ENCODE data around the gene AKR1C1.
"Not testable (repeated sequence)": the region's sequence is repeated elsewhere in the genome, so short reads cannot be mapped to it uniquely, and the experiment has no call there.

Gene AKR1C1

DNA sequence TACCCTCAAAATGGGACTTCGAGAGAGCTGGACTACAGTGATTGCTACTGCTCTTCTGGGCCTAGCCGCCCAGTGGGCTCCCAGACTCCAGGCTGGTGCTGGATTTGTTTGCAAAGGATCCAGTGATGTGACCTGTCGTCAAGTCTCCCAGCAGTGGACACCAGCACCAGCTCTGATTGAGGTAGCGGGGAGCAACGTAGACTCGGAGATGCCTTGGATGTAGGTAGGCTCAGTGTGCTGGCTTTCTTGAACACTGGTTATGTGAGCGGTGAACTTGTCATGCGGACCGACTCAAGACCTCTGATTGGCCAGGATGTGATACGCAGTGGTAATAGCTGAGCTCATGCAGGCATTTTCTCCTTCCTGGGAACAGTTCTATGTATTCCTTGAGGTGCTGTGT is 21.0 kb downstream of the AKR1C1 start:
- no peak for DNase-seq (ENCODE audit: low read depth)

DNA sequence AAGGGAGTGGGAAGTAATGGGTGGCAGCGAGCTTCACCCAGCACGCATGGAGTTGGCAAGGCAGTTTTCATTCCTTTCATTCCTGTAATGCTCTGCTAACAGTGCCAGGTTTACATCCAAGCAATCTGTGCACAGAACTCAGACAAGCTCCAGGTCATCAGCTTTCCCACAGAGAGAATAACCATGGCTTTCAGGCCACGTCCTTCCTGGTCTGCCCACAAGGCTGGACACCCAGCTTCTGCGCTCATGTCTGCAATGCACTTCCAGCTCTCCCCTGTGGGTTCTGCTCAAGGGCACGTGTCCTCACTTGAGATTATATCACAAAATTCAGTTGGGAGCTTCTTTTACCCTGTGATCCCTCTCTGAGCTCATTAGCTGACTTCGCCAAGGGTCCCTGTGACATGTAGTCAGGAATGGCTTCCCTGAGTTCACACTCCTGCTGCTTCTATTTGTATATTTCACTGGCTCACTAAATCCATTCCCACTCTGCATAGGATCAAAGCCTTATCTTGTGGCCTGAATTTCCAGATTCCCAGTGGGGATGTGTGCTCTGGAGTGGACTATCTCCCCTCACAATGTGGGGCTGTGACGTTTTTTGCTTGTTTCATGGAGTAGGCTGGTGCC is 21.9 kb downstream of the AKR1C1 start:
- no peak for DNase-seq (ENCODE audit: low read depth)

DNA sequence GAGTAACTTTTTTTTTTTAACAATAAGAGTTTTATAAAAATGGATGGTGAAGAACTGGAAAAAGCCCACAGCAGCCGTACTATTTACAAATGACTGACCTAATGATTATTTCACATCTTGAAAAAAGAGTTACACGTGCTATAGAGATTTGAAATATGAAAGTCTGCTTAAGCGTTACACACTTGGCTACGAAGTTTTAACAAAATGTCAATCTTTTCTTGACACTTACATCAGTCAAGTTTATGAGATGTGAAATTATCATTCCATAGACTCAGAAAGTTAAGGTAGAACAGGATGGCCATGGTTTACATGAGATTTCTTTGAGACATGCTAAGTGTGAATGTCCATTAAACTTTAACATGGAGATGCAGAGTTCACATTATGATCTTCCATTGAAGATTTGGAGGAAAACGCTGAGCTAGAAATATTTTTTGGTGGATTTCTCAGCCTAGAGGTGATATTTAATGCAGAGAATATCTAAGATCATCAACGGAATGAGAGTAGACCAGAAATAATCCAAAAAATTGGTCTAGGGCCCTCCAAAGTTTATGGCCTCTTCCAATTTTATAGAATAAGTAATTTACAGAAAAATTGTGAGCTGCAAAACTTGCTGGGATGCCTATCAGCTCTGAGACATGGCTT is 24.9 kb downstream of the AKR1C1 start:
- DNase-seq (ENCODE audit: low read depth): not testable (repeated sequence)

DNA sequence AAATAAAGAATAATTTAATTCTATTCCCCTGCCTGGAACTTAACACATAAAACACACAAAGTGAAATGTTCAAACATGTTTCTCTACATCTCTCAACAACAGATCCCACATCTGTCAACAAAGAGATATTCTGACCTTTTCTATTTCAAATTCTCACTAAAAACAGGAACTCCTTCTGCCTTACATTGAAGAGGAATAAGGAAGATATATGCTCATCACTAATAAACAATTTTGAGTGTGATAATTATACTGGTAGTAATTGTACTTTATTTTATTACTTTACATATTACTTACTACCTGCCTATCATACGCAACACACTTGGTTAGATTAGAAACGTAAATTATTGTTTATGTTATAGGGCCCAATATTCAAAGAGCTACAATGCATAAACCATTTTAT is 27.0 kb downstream of the AKR1C1 start:
- no peak for DNase-seq (ENCODE audit: low read depth)

DNA sequence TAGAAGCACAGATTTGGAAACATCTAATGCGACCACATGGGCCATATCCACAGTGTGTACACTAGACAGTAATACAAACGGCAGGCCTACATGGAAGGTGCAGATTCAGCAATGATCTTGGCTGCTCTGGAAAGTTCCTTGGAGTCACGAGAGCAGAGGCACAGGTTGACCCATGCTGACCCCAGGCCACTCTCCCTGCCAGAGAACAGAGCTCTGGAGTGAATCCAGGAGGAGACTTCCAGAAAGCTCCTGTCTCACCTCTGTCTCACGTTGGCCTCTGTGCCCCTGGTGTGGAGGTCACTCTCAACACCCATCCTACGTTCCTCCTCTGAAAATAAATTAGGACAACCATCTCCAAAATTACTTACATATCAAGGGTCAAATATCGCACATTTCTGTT is 28.2 kb downstream of the AKR1C1 start:
- not testable (repeated sequence) for DNase-seq (ENCODE audit: low read depth)

DNA sequence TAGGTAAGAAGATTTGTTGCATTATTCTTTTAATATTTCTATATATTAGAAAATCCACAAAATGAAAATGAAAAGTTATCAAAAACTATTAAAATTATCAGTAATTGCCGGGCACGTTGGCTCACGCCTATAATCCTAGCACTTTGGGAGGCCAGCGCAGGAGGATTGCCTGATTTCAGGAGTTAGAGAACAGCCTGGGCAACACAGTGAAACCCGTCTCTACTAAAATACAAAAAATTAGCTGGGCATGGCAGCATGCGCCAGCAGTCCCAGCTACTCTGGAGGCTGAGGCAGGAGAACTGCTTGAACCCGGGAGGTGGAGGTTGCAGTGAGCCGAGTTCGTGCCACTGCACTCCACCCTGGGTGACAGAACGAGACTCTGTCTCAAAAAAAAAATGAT is 29.3 kb downstream of the AKR1C1 start:
- DNase-seq (ENCODE audit: low read depth): not testable (repeated sequence)

DNA sequence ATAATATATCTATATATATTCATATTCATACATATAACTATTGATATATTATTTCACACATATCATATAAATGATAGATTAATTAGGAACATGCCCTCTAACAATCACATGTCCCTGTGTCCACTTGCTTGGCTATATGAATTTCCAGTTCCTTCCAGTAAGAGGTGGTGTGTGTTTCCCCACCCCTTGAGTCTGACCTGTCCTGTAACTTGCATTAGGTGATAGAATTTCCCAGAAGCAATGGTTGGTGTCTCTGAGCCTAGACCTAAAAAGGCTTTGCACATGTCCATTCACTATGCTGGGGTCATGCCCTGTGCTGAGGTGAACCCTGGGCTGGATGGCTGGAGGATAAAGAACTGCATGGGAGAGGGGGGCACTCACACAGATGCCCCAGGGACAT is 31.0 kb downstream of the AKR1C1 start:
- DNase-seq (ENCODE audit: low read depth): not testable (repeated sequence)

DNA sequence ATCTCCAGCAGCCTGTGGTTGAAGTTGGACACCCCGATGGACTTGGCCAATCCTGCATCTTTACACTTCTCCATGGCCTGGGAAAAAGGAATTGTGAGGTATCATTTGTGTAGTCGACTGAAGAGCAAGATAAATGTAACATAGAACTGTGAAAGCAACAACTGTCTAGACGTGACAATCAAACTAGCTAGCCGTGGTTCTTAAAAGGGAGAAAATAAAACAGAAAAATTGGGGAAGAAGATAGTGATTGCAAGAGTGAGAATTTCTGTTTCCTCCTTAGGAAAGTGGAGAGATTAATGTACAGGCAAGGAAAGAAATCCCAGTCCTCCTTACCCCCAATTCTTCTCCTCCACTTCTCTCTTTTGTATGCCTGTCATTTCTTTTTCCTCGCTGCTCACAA is 35.5 kb downstream of the AKR1C1 start:
- no peak for DNase-seq (ENCODE audit: low read depth)

DNA sequence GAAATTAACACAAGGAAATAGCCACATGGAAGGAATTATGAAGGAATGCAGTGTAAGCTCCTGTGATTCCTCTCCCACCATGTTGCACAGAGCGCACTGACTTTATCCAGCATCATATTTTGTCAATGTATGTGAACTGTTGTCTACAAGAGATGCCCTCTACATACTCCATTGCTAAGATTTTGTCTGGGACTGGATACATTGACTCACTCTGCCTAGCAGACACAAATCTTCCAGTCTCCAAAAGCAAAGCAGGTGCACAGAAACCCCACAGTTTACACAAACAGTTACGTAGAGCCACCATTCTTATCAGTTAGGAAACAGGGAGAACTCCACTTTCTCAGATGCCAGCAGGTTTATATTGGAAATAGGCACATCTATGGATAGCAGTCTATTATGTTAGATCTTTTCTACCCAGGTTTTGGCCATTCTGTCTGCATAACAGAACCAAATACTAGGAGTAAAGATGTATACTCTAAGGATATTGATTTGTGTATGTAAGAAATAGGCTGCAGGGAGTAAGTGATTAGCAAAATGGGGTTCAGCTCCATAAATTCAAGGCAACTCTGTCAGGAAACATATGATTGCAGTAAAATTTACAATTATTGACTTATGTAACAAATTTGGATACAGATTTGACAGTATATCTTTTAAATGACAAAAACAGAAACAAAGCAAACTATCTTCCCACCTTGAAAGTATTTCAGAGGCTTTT is 39.0 kb downstream of the AKR1C1 start:
- DNase-seq (ENCODE audit: low read depth): no peak

DNA sequence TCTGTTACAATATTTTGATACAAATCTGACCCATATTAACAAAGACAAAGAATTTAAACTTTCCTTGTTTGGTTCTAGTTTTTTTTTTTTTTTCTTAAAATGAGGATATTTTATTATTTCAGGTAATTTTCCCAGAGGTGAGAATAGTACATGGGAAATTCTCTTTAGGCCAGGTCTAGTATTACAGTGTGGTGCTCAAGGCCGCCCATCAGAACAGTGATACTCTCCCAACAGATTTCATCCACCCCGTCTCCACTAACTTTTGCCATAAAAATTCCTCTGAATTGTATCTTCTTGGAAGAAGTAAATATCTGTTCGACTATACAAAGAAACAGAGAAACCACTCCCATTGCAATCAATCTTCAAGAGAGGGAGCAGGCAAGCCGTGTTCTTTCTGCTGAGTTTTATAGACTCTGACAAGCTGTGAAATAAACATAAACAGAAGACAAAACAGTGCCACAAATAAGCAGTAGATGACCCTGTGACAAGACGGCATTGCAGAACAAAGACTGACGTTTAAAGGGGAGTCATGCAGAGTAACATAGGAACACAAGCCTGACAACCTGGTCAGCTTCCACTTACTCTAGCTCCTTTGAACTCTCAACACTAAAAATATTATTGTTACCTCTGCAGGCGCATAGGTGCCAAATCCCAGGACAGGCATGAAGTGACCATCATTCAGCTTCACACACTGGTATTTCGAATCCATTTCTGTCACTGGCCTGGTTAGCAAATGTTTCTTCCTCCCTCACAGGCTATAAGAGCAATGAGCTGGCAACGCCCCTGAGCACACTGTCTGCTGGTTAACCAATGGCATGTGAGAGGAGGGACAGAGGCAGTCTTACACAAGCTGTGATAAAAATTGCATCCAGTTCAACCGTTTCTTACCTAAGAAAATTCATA is 40.2 kb downstream of the AKR1C1 start, which contains the start of gene AKR1C2:
Gene AKR1C2 (minus strand): TSS at position 731 of the 903 bp plus-strand sequence. CDS start 22 bp downstream, at position 709.
- not testable (repeated sequence) for DNase-seq (ENCODE audit: low read depth)

DNA sequence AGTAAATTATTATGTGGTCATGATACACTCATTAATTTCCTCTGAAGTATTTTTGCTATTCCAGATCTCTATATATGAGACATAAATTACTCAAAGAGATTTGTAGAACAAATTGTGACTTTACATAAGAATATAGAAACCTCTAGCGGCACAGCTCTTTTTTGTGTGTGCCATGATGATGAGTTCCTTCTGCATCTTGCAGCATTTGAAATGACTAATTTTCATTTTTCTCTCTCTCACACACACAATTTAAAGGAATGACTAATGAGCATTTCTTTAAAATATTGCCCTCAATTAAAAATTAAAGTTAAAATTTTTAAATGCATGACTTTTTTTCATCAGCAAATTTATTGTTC is 40.8 kb downstream of the AKR1C1 start:
- DNase-seq (ENCODE audit: low read depth): not testable (repeated sequence)

DNA sequence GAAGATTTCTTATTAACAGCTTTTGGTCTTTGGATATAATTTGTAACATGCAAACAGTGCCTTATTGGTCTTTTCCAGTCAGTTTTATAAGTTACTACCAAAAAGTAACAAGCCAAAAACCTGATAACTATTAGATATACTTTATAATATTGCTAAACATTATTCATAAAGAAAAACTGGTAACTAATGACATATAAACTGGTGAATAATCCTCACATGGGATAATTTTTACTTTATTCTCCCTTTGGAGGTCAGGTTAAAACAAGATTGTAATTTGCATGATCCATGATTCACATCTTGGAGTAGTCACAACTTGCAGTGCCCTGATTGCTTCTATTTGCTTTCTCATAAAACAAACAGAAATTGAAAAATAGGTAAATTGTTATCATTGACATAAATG is 41.3 kb downstream of the AKR1C1 start:
- not testable (repeated sequence) for DNase-seq (ENCODE audit: low read depth)

DNA sequence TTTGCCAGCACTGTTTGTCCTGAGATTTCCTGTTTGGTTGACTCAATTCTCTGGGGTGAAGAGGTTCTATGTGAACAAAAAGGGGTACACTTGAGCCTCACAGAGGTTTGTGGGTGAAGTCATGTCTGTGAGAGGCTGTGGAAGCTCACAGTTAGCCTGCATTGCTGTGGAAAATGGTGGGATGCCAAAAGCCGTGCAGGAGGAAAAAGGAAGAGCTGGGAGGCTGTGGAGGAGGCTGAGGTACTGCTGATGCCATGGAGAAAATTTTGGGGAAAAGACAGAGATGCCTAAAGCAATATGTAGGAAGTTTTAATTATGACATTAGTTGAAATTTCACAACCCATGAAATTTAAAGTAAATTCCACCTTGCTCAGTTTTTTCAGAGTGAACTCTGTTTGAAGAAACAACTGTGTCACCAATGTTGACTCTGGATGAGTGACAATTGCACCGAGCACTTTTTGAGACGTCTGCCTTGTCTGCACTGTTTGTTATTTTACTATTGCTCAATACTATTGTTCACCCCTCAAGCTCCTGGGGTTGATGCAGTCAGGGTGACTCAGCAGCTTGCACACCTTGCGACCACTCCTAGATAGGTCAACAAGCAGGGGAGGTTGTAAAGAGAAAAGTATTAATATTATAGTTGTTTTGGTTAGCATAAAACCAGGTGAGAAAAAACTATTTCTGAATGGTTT is 45.8 kb downstream of the AKR1C1 start:
- not testable (repeated sequence) for DNase-seq (ENCODE audit: low read depth)

DNA sequence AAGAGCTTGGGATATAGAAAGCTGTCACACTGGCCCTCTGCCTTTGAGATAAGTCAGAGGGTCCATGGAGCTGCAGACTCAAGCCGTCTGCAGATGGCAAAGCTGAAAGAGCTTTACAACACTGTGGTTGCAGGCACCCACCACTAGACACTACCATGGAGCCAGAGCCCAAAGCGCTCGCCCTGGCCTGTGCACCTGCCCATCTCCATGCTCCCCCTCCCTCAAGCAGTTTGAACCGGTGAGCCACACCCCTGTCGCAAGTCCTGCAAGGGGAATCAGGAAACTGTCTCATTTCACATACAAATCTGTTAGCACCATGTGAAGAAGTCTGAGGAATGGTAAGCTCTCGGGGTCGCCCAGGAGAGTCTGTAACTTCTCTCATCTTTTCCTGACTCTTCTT is 46.8 kb downstream of the AKR1C1 start:
- not testable (repeated sequence) for DNase-seq (ENCODE audit: low read depth)

DNA sequence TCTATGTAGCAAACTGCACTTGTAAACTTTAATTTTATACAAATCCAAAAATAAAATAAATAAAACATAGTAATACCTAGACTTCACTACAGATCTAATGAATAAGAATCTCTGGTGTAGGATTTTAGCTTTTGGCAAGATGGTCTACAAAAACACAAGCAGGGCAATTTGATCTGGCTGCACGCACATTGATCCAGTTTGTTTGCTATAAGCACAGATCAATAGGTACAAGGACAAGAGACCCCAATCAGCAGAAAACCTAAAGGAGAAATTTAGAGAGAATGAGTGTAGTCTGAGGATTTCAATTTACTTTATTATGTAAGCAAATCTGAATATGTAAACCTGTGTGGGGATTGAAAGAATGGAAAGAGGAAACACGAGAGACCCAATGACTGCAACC is 48.2 kb downstream of the AKR1C1 start:
- DNase-seq (ENCODE audit: low read depth): not testable (repeated sequence)

DNA sequence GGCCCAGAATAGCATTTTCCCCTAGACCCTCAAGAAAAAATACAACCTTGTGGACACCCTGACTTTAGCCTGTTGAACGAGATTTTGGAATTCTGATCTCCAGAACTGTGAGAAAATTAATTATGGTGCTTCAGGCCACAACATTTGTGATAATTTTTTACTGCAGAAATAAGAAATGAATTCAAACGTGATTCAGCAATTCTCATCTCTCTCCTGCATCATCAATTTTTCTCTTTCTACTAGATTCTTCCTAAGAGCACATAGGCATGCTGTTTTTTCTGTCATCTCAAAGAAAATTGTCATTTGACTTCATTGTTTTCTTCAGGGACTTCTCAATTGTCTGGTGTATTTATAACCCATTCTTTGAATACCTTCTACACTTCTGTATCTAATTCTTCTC is 49.4 kb downstream of the AKR1C1 start:
- DNase-seq (ENCODE audit: low read depth): no peak

DNA sequence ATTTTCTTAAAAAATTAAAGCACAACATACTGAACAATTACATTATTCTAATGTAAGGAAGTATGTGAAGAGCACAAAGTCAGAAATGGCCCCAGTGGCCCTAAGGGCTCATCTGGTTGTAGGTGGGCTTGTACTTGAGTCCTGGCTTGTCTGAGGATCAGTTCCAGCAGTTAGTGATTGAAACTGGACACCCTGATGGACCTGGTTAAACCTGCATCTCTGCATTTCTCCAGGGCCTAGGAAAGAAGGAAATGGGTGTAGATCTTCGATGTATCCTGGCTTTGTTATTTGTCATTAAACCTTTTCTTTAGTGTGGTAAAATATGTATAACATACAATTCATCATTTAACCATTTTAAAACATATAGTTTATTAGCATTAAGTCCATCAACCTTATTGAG is 50.2 kb downstream of the AKR1C1 start:
- no peak for DNase-seq (ENCODE audit: low read depth)

DNA sequence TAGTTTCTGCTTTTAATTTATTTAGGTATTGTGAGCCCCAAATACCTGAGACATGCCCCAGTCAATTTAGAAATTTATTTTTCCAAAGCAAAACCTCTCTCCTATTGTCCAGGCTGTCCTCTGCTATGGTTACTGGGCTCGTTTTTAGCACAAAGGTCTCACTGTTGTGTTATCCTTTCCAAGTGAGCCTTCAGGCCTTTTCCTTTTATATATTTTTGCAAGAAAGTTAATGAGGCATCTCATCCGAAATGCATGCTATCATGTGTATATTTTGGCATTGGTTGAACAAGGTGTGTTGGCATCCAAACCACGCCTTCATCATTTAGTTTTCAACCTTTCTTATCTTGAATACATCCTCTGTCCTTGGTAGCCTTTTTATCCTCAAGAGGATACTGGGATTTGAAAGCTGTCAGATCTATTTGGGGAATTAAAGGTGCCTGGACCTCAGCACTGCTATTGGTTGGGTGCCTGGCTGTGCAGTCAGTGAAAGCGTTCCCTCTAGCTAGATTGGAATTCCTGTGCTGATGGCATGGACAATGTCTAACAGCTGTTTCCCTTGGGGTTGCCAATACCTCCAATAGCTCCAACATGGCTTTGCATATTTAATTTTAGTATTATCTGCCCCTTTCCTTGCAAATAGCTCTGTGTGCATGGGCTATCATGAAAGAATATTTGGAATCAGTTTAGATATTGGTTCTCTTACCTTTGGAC is 51.1 kb downstream of the AKR1C1 start:
- DNase-seq (ENCODE audit: low read depth): not testable (repeated sequence)

DNA sequence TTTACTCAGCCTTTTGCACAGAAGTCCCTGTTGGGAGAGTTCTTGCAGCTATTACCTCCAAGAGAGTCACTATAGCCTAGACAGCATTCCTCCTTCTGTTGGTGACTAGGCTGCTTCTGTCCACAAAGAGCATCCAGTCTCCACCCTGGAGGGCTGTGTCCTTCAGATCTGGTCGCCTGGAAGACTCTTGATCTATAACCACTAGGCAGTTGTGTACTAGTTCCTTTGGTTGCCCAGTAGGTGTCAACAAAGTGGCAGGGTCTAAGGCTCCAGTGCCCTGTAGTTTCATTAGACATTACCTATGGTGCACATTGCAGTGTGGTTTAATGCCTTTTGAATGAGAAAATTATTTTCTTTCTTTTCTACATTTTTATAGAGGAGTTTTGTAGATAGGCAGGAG is 51.7 kb downstream of the AKR1C1 start:
- DNase-seq (ENCODE audit: low read depth): no peak

DNA sequence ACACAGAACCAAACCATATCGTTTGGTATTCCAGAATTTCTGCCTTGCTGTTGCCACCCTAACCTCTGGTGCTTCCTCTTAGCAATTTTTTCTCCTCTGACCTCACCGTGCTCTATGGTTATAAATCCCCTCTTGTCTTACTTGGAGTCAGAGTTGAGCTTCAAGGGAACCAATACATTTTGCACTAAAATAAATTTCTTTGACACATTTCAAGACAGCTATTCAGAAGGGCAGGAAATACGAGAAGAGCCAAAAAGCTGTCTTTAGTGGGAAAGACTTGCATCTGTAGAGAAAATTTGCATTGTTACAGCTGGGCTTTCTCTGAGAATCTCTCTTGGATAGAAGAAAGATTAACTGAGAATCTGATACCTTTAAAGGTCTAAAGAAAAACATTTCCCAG is 54.9 kb downstream of the AKR1C1 start:
- no peak for DNase-seq (ENCODE audit: low read depth)

DNA sequence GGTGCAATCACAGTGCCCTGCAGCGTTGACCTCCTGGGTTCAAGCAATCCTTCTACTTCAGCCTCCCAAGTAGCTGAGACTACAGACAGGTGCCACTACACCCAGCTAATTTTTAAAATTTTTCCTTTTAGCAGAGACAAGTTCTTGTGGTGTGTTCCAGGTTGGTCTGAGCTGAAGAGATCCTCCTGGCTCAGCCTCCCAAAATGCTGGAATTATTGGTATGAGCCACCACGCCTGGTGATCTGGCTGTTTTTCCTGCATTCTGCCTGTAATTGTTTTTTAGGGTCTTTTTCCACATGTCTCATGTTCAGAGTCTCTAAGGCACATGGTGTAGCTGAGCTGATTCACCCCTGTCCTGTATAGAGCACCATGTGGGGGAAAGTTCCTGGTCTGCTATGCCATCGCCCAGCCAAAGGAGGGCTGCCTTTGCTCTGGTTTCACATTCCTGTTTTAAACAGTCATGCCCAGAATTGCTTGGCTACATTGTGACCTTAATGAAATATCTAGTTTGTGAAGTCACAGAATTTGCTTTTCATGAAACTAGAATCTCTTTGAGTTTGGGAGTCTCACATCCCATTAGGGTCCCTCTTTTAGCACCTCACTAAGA is 55.6 kb downstream of the AKR1C1 start:
- DNase-seq (ENCODE audit: low read depth): not testable (repeated sequence)
